LHCN-M2 (cell line): ENCODE measurements around the gene AP2A1. TPM values are rescaled to one million over a fixed set of nuclear protein-coding genes. Genes with fewer than 3 reads are reported as not detected.

Experiments used
- DNase-seq: peaks from one replicate; pipeline ENCODE4 v3.0.0-alpha.2; 2012; ENCODE audit warnings: low read depth
- total RNA-seq: library from RNA; depleted of rRNA; stranded (reverse); fragments of >200 nt; gene quantifications from 2 replicates; pipeline ENCODE4 v1.2.3, GENCODE V29; 2014

AP2A1 gene
- total RNA-seq, 1 experiment from 2014 or later: 103 TPM

GRCh38 chr19:49766007-49766929, 533 bp upstream of the AP2A1 start:
- peak; percentile 100 for DNase-seq

GRCh38 chr19:49767381-49767780, 580 bp downstream of the AP2A1 start:
- no peak for DNase-seq

GRCh38 chr19:49767967-49768581, 1.3 kb downstream of the AP2A1 start:
- no peak for DNase-seq

GRCh38 chr19:49770529-49770928, 3.7 kb downstream of the AP2A1 start:
- no peak for DNase-seq

DNA sequence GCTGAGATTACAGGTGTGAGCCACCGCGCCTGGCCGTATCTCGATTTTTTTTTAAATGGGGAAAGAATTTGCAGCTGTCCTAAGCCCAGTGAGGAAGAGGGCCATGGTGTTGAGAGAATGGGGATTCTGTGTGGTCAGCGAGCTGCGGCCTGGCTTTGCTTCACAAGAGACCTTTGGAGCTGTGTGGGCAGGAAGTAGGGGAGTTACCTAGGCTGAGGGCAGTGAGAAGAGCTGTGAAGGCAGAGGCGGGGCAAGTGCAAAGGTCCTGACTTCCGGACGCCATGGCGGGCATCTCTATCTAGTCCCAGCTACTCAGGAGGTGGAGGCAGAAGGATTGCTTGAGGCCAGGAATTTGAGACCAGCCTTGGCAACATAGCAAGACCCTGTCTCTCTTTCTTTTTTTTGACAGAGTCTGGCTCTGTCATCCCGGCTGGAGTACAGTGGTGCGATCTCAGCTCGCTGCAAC, 4.9 kb downstream of the AP2A1 start:
- DNase-seq: no peak

DNA sequence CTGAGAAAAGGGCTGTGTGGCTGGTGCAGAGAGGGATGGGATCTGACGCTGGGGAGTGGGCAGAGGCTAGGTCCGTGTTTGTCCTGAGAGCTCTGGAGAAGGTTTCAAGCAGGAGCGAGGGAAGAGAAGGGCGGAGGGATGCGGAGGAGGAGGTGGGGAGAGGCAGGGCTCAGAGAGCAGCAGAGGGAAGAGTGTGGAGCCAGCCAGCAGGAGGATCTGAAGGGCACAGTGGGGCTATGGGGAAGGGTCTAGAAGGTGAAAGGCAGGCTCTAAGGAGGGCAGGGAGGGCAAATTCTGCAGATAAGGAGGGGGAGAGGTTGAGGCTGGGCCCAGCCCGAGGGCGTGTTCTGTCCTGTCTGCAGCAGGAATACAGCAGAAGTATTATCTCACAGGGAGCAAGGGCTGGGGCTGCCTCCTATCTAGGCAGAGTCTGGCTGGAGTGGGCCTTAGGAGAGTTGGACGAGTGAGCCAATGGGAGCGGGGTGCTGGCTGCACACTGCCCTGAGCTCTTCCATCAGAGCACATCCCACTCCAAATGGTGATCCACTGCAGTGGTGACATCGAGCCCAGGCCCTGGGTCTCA, 6.1 kb downstream of the AP2A1 start:
- DNase-seq: no peak

DNA sequence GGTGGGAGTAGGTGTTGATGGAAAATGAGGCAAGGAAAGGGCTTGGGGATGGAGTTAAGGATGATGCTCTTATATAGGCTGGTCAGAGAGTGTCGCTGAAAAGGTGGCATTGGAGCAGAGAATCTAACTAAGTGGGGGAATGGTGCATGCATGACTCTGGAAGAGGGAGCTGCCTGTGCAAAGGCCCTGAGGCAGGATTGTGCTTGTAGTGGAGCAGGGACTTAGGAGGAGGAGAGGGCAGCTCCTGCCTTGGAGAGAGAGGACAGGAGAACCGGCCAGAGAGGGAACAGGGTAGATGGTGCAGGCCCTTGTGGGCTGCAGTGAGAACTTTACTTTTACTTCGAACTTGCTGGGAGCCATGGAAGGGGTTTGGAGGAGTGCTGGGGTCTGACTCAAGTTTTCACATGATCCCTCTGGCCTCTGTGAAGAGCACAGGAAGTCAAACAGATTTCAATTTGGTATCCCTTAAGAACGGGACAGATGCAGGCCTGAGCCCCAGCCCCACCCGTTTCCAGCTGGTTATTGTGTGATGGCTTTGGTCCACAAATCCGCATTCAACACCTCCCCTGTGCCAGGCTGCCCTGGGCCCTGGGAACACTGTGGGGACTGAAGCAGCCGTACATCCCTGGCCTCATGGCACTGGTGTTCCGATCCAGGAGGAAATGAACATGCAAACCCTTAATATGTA, 7.0 kb downstream of the AP2A1 start:
- no peak for DNase-seq

DNA sequence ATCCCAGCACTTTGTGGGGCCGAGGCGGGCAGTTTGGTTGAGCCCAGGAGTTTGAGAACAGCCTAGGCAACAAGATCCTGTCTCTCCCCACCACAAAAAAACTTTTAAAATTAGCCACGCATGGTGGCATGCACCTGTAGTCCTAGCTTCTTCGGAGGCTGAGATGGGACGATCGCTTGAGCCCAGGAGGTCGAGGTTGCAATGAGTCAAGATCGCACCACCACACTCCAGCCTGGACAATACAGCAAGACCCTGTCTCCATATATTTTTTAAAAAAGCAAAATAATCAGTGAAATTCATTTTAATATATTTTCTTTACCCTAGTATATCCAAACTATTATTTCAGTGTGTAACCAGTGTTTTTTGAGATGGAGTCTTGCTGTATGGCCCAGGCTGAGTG, 8.2 kb downstream of the AP2A1 start:
- no peak for DNase-seq

- DNase-seq: no peak
Measured at GRCh38 chr19:49775742-49776370, 9.1 kb downstream of the AP2A1 start.

- DNase-seq: no peak
Measured at GRCh38 chr19:49776371-49776764, 9.6 kb downstream of the AP2A1 start.

- DNase-seq: no peak
Measured at GRCh38 chr19:49779731-49780555, 13.1 kb downstream of the AP2A1 start.

GRCh38 chr19:49780861-49781260, 14.1 kb downstream of the AP2A1 start:
- no peak for DNase-seq

GRCh38 chr19:49781394-49781793, 14.6 kb downstream of the AP2A1 start:
- DNase-seq: no peak

GRCh38 chr19:49782515-49782914, 15.7 kb downstream of the AP2A1 start:
- DNase-seq: no peak

DNA sequence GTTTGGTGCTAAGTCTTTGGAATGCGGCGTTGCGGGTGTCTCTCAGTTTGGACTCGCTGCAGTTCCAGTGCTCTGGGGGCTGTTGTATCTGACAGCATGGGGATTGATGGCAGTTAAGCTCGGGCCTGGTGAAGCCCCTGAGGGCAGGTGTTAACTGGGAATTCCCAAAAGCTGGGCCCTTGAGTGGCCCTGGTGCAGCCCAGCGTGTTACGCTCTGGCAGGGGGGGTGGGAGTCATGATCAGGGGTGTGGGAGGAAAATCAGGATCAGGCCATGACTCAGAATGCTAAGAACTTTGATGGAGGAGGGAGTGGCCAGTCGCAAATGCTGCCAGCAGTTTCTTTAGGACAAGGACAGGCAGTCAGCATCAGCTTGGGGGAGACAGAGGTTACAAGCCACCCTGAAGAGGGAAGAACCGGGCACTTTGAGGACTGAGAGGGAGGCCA, 19.6 kb downstream of the AP2A1 start:
- peak; percentile 42 for DNase-seq

GRCh38 chr19:49787746-49788145, 20.9 kb downstream of the AP2A1 start:
- no peak for DNase-seq

- no peak for DNase-seq
Measured at GRCh38 chr19:49788857-49789256, 22.1 kb downstream of the AP2A1 start.

DNA sequence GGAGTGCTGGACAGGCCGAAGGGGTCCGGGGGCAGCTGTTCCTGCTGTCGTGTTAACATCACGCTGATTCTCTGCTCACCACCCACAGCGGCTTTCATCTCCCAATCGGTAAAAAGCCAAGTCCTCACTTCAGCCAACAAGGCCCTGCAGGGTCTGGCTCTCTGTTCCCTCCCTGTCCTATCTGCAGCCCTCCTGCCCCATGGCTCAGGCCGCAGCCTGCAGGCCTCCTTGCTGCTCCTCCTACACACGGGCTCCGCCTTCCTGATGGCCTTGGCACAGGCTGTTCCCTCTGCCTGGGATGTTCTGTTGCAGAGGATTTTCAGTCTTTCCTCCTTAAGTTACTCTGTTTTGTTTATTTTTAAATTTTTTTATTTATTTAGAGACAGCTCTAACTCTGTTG, 24.1 kb downstream of the AP2A1 start:
- DNase-seq: no peak

GRCh38 chr19:49791776-49792445, 25.1 kb downstream of the AP2A1 start:
- DNase-seq: no peak
